Measurements from ENCODE around the gene TPCN2.

GRCh38 chr11:69074375-69075140, 25.8 kb downstream of the TPCN2 start:
- no peak for TF ChIP-seq CTCF (IDR thresholded peaks at IDR 0.05; ENCODE audit: poor library complexity, severe bottlenecking)
- TF ChIP-seq REST (IDR thresholded peaks at IDR 0.05; ENCODE audit: borderline replicate concordance): no peak
- TF ChIP-seq POLR2AphosphoS5 (IDR thresholded peaks at IDR 0.05): no peak
- no peak for TF ChIP-seq EZH2 (IDR thresholded peaks at IDR 0.05; ENCODE audit: borderline replicate concordance, insufficient read depth, low read length, poor library complexity, severe bottlenecking)
- no peak for TF ChIP-seq EP300 (conservative IDR thresholded peaks at IDR 0.05; ENCODE audit: poor library complexity, severe bottlenecking)
- TF ChIP-seq RAD21 (conservative IDR thresholded peaks at IDR 0.05): no peak
- TF ChIP-seq TAF1 (IDR thresholded peaks at IDR 0.05; ENCODE audit: low read depth): no peak
- TF ChIP-seq MXI1 (conservative IDR thresholded peaks at IDR 0.05; ENCODE audit: poor library complexity, severe bottlenecking): no peak
- TF ChIP-seq SMC3 (conservative IDR thresholded peaks at IDR 0.05; ENCODE audit: poor library complexity): no peak

All from neural cell (in vitro differentiated cells).